ENCODE results near the gene ATP5F1B.

- TF ChIP-seq, protein P1, sequence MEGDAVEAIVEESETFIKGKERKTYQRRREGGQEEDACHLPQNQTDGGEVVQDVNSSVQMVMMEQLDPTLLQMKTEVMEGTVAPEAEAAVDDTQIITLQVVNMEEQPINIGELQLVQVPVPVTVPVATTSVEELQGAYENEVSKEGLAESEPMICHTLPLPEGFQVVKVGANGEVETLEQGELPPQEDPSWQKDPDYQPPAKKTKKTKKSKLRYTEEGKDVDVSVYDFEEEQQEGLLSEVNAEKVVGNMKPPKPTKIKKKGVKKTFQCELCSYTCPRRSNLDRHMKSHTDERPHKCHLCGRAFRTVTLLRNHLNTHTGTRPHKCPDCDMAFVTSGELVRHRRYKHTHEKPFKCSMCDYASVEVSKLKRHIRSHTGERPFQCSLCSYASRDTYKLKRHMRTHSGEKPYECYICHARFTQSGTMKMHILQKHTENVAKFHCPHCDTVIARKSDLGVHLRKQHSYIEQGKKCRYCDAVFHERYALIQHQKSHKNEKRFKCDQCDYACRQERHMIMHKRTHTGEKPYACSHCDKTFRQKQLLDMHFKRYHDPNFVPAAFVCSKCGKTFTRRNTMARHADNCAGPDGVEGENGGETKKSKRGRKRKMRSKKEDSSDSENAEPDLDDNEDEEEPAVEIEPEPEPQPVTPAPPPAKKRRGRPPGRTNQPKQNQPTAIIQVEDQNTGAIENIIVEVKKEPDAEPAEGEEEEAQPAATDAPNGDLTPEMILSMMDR (IDR thresholded peaks at IDR 0.05; ENCODE audit: insufficient read depth, low read length, poor library complexity, severe bottlenecking), result no peak
- TF ChIP-seq EZH2phosphoT487 (conservative IDR thresholded peaks at IDR 0.05; ENCODE audit: low read length), result no peak
These were observed 46.0 kb downstream of the ATP5F1B start for GRCh38 chr12:56599797-56600196.
